CD4-positive, alpha-beta T cell treated with Interleukin-12 subunit alpha and Interleukin-12 subunit beta, for 1 hour (primary cell): ENCODE results near the gene STAC2.

Experiments used
- DNase-seq: peaks from one replicate; pipeline ENCODE4 v3.0.0-alpha.2; 2020

Gene STAC2

DNA sequence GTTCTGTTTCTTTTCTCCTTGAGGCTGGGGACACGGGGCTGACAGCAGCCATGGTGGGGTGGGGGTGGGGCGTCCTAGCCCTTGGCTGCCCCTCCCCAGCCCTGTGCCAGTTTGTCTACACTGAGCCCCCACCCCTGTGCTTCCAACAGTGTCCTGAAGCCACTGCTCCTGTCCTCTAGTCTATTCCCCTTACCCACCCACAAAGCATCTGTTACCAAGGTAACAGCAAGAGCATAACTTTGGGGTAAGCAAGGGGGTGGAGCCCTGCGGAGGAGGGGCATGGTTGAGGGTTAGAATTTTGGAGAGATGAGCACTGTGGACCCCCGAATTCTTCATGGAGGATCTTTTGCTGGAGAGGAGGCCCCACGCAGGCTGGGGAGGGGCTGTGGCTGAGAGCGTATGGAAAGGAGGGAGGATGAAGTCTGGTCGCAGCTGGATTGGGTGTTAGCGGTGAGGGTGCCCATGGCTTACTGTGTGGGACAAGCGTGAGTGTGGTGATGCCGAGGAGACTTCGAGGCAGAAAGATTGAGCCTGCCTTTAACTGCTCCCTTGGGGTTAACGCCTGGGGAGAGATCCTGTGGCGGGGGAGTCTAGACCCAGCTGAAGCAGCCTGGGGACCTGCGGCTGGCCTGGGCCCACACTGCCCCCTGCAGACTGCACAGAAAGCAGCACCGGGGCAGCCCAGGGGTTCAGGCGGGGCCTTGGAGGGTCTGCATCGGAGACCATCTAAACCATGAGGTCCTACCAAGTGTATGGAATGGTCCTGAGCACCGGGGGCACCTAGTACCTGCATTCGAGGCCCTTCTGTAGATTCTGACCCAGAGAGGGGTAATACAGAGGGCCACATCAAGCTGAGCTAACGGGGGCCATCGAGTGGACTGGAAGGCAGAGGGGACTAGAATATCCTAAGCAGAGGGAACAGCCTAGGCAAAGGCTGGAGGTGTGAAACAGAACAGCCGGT, 6.1 kb upstream of the STAC2 start:
- peak; percentile 73 for DNase-seq

DNA sequence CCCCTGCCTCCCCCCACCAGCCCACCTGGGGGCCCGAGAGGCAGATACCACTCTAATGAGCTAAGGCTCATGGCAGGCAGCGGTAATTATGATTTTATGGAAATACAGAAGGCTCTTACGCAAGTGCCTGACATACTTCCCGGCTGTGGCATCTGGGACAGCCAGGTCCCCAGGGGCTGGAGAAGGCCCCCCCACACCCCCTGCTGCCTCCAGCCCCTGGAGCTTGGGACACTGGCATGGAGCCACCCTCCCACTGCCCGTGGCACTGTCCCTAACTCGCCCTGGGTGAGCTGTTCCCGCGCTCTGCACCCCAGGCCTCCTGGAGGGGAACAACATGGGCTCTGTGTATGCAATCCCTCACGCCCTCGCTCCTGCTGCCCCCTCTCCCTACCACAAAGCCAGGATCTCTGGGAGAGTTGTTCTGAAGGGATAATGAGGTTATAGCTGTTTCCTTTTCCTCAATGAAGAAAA, 5.4 kb upstream of the STAC2 start:
- DNase-seq = no peak

DNA sequence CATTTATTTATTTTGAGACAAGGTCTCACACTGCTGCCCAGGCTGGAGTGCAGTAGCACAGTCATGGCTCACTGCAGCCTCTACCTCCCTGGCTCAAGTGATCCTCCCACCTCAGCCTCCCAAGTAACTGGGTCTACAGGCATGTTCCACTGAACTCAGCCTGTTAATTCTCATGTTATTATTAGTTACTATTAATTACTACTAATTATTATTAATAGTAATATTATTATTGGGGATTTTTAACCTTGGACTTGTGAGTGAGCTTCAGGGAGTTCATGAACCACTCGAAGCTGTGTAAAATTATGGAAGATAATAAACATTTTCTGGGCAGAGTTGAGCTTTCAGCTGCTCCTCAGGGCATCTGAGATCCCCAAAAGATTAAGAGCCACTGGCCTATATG, 4.6 kb upstream of the STAC2 start:
- no peak for DNase-seq

DNA sequence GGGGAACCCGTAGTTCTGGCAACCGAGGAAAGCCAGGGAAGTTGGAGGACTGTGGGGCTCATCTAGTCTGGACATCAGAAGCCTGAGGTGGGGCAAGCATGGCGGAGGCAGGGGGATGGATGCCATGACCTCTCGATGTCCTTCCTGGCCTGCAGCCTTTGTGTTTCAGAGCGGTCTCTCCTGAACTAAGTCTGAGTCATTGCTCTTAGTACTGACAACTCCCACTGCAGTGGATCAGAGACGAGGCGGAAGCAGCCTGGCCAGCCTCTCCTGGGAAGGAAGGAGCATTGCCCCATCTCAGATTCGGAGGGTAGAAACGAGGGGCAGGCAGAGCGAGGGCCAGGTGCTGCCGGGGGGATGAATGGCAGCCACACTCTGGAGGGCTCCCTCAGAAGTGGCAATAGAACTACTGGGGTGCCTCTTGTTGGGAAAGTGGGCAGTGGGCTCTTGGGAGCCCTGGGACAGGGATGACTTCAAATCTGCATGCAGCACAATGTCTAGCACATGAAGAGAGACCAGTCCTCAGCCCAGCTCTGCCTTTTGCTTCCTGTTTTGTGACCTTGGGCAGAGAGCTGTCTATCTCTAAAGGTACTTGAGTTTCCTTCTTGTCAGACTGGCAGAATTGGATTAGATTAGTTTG, 3.6 kb upstream of the STAC2 start:
- DNase-seq = no peak

DNA sequence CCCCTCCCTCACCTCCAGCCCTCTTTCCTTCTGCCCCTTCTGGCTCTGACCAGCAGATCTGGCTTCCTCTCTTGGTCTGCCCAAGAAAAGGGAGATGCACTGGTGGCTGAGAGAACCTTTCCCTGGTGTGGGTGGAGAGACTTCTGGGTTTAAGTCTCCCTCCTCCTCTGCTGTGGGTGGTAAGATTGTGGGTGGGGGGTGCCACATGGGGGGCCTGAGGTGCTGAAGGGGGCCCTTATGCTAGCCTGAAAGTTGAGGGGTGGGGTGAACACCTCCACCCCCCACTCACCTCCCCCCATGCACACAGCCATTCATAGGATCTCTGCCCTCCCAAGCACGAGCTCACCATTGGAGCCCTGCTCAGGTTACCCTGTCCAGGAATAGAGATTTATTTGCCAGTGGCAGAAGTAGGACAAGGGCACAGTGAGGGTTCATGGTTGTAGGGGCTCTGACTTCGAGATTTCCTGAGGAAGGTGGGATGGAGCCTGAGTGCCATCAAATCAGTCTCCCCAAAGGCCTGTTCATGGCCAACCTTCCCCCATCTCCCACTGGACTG, 1.7 kb upstream of the STAC2 start:
- DNase-seq = no peak

DNA sequence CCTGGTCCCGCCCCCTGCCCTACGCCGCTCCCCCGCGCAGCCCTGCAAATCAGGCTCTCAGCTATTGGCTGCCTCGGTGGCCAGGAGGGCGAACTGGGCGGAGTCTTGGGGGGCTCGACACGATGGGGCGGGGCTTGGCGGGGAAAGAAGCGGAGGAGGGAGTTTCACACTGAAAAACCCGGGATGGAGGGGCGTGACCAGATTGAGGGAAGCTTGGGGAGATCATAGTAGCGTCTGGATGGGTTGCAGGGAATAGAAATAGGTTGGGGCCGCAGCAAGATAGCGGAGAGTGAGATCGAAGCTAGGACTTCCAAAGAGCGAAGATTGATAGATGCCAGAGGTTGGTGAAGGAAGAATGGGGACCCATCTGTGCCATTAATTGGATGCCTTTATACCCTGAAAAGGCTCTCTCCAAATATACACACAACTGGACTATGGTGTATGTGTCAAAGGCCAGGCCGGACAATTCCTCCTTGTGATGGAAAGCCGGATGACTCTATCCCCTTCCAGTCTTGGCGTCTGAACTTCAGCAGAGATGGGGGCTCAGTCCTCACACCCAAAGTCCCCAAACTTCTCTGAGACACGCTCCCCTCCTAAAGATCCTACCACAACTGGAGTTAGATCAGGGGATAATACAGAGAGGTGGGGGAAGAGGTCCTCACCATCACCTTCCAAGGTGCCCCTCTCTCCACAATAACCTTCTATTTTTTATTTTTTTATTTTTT, 376 bp upstream of the STAC2 start:
- peak; percentile 61 for DNase-seq

DNA sequence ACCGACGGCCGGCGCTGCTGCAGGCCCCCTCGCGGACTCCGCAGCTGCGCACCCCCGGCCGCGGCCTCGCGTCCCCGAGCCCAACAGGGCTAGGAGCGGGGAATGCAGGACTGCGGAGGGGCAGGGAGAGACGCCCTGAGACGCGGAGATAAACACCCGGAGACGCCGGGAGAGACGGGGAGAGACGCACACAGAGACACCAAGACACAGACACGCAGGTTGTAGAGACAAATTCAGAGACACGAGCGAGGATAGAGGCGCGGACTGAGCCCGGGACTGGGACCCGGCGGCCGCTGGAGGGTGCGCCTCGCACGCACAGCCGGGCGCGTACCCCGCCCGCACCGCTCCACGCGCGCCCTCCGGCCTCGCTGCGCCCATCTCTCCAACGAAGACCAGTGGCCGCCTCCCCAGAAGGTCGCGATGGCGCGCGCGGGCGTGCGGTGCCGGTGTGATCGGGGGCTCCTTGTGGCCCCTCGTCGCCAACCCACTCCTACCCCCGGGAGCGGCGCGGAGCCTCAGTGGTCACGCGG, 902 bp downstream of the STAC2 start:
- no peak for DNase-seq

DNA sequence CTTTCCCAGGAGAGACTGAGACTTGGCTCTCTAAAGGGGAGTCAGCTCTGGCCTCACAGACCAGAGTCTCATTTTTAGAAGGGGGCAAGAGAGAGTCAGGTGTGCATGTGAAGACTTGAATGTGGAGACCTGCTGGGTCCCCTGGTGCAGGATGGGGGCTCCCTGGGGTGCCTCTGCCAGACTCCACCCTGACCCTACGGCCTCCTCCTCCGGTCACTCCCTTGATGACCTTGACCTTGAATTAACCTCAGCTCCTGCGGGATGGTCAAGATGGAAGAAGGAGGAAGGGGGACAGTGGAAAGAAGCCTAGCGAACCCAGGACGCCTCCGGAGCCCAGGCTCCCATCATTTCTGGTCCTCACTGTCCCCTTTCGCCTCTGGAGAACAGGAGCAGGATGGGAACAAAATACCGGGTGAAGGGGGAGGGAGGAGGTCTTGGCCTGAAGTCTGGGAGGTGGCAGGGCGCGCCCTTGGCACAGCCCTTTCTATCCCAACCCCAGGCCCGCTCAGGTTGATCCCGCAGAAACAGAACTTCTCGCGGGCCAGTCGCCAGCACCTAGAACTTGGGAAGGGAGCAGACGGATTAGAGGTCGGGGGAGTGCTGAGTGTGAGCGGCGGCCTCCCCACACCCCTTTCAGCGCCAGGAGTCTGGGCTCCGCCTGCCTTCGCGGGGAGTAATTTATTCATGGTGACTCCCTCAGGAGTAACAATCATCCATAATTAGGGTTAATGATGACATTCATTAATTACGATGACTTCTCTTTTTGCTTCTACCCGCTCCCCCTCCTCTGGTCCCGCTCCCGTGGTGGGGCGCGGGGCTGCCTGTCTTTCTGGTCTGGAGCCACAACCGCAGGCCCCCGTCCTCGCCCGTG, 1.6 kb downstream of the STAC2 start:
- DNase-seq = no peak

DNA sequence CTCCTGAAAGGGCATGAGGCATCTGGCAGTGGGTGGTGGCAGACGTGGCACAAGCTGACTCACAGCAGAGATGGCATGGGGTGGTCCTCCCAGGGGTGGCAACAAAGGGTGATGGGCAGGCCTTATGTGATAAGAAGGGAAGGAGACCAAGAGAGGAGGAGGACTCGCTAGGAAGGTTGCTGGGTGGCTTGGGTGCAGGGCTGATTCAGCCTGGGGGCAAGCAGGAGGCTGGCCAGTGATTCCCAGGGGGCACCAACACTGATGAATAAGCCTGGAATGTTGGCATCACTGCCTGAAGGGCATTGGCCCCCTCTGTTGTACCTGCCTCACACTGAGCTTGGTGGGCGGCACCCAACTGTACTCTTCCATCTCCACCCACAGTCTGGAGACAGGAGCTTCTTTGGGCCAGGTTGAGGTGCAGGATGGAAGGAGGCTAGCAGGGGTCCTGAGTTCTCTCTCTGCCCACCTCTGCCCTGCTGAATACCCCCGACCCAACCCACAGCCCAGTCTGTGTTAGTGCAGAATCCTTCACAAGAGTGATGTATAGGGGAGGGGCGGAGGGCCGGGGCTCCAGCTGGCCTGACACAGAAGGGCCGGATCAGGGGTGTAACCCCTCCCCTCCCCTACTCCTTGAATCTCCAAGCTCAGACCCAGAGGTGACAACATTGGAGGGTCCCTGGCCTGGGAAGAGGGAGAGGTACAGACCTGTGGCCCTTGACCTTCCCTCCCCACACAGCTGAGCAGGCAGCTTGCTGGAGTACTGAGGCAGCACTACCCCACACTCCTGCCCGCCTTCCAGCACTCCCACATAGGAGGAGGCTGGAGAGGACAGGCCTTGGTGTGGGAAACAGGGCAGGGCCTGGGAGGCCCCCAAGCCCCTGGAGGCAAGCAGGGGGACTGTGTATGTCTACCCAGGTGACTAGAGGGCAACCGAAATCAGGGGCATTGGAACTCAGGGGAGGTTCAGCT, 2.6 kb downstream of the STAC2 start:
- DNase-seq = no peak

DNA sequence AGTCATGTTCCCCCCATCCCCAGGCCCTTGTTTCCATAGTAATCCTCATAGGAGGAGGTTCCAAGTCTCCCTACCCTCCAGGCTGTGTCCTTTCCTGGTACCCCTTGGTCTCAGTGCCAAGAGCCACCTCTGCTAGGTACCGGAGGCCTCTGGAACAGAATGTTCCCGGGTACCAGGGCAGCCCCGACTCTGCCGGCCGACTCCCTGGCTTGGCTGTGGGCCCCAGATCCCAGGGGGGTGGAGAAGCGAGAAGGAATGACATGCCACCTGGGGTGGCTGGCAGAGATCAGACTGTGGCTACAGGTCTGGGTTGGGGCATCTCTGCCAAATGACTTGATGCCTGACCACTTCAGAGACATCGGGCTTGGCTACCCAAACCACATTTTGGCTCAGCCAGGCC, 3.6 kb downstream of the STAC2 start:
- no peak for DNase-seq

DNA sequence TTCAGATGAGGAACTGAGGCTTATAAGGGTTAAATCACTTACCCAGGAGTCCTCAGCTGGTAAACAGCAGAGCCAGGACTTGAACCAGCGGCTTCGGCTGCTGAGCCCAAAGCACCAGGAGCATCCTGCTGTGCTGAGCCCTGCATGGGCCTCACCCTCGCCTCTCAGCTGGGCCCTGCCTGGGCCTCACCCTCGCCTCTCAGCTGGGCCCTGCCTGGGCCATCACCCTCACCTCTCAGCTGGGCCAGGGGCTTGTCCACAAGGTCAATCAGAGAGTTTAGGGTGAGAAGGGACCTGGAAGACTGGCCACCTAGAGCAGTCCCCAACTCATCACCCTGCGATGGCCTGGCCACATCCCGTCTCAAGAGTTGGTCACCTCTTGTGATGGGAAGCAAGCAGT, 4.2 kb downstream of the STAC2 start:
- DNase-seq = no peak

DNA sequence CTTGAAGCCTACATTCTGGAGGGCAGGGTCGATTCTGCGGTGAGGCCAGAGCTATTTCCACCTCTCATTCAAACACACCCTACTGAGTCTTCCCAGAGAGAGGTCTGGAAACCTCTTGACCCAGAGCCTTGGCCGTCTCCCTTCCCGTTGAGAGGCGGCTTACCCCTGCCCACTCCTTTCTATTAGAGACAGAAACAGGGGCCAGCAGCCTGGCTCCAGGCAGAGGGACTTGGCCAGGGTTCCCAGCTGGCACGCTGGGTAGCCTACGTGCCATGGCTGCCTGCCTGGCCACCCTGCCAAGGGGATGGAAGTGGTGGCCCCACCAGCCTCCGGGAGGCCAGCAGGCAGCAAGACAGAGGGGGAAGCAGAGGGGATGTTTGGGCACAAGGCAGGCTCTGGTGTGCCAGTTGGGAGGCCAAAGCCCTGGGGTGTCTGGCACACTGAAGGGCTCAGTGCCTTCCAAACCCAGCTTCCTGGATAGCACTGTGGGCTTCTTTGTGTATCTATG, 6.0 kb downstream of the STAC2 start:
- no peak for DNase-seq

DNA sequence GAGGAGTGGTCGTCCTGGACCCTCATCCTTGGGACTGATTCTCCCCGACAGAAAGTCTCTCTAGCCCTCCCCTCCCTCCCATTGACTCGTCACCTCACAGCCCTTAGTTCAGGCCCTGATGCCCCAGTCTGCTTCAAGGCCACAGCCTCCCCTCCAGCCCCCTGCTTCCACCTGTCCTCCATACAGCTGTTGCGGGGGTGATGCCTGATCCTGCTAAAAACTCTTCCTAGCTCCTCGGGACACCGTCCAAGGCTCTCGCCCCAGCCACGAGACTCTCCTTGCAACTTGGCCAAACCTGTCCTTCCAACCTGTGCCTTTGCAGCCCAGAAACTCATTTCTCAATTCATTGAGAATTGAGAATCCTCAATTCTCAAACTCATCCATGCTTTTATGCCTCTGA, 6.8 kb downstream of the STAC2 start:
- no peak for DNase-seq

DNA sequence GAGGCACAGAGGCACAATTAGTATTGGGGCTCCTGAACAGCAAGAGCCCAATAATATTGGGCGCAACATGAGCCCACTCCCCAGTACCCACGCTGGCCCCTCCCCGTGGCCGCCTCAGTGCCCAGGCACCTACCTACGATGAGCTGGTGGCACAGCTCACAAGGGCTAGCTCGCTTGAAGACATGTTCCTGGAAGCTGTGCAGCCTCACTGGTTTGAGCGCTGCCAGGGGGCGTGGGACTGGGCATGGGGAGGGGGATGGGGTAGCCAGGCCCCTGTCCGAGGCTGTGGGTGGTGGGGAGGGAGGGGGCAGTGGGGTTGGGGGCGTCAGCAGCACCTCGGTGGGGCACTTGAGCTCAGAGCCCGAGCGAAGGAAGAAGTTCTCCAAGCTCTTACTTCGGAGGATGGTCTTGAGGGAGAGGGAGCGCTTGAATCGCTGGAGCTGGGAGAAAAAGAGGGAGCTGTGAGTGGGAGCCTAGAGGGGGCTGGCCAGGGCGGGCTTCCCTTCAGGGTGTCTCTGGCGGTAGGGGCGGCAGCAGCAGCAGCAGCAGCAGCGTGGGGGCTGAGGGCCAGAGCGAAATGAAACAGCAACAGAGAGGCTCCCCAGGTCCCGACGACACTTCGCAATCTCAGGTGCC, 7.9 kb downstream of the STAC2 start:
- no peak for DNase-seq

DNA sequence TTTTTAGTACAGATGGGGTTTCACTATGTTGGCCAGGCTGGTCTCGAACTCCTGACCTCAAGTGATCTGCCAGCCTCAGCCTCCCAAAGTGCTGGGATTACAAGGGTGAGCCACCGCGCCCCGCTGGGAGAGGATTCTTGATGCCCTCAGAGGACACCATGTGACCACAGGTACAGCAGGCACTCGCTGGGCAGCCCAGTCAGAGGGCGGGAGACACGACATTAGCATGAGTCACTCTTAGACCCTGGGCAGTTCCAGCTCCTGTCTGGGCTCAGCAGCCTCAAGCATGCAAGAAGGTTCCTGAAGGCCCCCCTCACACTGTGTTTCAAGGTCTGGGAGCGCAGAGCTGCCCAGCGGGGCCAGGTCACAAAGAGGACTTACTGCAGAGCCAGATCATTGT, 11.9 kb downstream of the STAC2 start:
- no peak for DNase-seq

DNA sequence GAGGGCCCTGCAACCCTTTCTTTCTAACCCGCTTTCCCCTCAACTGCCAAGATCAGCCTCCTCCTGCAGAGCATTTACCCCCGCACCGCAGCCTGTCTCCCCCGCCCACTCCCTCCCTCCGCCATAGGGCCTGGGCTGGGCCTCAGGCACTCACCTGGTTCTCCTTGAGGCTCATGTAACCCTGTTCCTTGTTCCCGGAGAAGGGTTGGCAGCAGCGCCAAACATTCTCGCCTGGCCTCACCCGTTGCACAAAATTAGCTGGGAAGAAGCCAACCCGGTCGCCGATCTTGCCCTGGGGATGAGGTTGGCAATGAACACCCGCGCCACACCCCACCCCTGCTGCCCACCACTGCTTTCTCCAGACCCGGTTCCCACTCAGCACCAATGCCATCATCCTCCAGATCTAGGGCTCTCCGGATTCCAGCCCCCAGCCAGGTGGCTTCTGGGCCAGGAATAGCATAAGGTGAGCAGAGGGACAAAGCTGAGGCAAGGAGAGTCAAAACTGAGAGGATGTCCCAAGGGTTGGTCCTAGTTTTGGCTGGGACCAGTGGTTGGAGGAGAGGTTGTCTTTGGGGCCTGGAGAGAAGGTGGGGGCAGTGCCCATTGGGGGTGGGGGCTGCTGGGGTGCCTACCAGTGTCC, 12.8 kb downstream of the STAC2 start:
- no peak for DNase-seq

DNA sequence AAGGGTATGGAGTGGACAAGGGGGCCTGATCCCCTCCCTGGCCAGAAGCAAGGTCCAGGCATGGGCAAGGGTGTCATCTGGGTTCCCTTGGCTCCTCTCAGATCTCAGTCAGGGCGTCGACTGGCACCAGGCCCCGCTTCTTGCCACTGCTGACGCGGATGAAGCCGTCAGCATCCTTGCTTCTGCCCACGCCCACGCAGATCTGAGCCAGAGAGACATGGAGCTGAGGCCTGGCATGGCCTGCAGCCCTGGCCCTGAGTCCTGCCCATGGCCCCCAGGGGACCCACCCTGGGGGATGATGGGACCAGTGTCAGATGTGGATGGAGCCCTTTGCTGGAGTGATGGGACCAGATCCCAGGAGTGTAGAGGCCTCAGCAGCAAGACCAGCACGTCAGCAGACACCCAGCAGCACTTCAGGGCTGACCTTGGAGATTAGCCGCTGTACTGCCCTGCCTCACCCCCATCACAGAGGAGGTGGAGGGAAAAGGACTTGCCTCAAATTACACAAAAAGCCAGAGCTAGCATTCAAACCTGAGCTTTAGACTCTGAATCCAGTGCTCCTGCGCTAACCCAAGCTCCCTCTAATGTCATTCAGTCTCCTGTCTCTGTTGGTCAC, 13.4 kb downstream of the STAC2 start:
- no peak for DNase-seq

DNA sequence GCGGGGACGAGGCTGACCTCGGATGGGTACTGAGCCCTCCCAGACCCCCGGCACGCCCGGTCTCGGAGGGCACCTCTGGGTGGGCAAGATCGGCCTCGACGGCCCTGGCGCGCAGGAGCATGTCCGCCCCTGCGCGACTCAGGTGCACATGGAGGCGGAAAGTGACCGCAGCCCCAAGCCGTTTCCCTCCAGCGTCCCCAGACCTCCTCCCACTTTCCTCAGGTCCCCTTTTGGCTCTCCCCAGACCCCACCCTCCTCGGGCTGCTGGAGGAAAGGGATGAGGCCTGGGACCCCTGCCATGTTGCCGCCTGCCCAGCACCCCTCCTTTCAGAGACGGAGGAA, 15.7 kb downstream of the STAC2 start:
- no peak for DNase-seq
